Lower leg skin (tissue), 3 donors: ENCODE measurements around the gene ETV2.

Source experiments
- CTCF ChIP-seq, 3 donors: fragments of 450-650 bp; IDR thresholded peaks; one replicate each; pipeline ENCODE4 v1.5.1; 2016; ENCODE audit warnings: antibody characterized with exemption in 3 of 3, mild to moderate bottlenecking in 3 of 3, moderate library complexity in 2 of 3
- POLR2A ChIP-seq, 2 donors: fragments of 450-650 bp; IDR thresholded peaks; one replicate each; pipeline ENCODE4 v1.6.1; 2016 to 2017; ENCODE audit warnings: antibody characterized with exemption in 2 of 2, mild to moderate bottlenecking in 1 of 2, moderate library complexity in 1 of 2

GRCh38 chr19:35612559-35613321 is 28.8 kb upstream of the ETV2 start, which contains the start of gene HAUS5:
- TF ChIP-seq CTCF (IDR thresholded peaks at IDR 0.05) (no peak), POLR2A (IDR thresholded peaks at IDR 0.05) (no peak)
